Vagina (tissue), 2 donors: ENCODE results near the gene ERN1.

Experiments
- CTCF ChIP-seq, 3 experiments: fragments of 450-650 bp in 2 of 3; fragments of 200-600 bp in 1 of 3; sonication (generic) in 1 of 3; IDR thresholded peaks; one replicate each; pipeline ENCODE4 v1.5.1; 2017 to 2019; ENCODE audit warnings: antibody characterized with exemption in 3 of 3, mild to moderate bottlenecking in 2 of 3, moderate library complexity in 2 of 3
- POLR2AphosphoS5 ChIP-seq, 2 donors: sonication (generic); formaldehyde crosslinking; IDR thresholded peaks; one replicate each; pipeline ENCODE4 v1.9.0; 2017; ENCODE audit warnings: antibody characterized with exemption in 2 of 2, mild to moderate bottlenecking in 2 of 2, low read depth in 1 of 2; ENCODE audit not compliant: insufficient read depth in 1 of 2

DNA sequence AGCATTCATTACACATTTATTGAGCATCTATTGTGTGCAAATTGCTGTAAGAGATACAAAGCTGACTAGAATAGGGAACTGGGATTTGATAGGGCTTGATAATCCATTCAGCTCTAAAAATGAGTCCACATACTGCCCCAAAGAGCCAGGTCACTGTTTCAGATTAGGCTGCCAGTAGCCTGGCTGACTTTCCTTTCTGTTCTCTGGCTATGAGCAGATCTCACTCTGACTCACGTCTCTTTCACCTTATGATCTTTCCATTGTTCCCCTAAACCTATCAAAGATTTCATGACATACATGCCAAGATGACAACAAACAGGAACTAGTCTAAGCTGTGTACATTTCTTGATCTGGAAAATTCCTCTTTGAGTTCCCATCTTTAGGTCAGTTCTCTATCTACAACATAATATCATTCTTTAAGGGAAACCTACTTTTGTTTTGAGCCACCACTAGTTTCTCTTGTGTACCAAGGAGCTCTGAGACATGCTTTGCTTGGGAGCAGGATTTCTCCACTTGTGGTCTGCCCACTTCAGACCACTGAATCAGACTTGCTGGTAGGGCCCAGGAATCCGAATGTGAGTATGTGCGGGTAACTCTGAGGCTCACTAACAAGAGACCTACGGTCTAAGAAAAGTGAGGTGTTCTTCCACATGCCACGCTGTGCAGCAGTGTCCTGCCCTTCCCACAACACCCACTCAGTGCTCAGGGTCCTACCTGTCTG is 68.6 kb downstream of the ERN1 start:
- no peak for TF ChIP-seq CTCF (IDR thresholded peaks at IDR 0.05)
- TF ChIP-seq POLR2AphosphoS5 (IDR thresholded peaks at IDR 0.05; ENCODE audit: insufficient read depth in 1 of 2, low read depth in 1 of 2) = peak in 1 of 2 donors; percentile 54
